ENCODE measurements around the gene HSD3B7.

The HSD3B7 gene

GRCh38 chr16:30958175-30959079 is 26.6 kb upstream of the HSD3B7 start:
- H3K4me3 ChIP-seq (ENCODE audit: low read depth, low read length): peak overlapping the region; percentile 85
- TF ChIP-seq CTCF (IDR thresholded peaks at IDR 0.05; ENCODE audit: low read depth, low read length): no peak

GRCh38 chr16:30961384-30961783 is 23.6 kb upstream of the HSD3B7 start:
- TF ChIP-seq CTCF (IDR thresholded peaks at IDR 0.05; ENCODE audit: low read depth, low read length): no peak
- H3K4me3 ChIP-seq (ENCODE audit: low read depth, low read length): no peak overlapping the region

GRCh38 chr16:30963925-30964511 is 21.0 kb upstream of the HSD3B7 start:
- H3K4me3 ChIP-seq (ENCODE audit: low read depth, low read length): no peak overlapping the region
- TF ChIP-seq CTCF (IDR thresholded peaks at IDR 0.05; ENCODE audit: low read depth, low read length): no peak

- no peak for TF ChIP-seq CTCF (IDR thresholded peaks at IDR 0.05; ENCODE audit: low read depth, low read length)
- H3K4me3 ChIP-seq (ENCODE audit: low read depth, low read length): no peak overlapping the region
Observed at GRCh38 chr16:30964574-30965226, 20.3 kb upstream of the HSD3B7 start.

- TF ChIP-seq CTCF (IDR thresholded peaks at IDR 0.05; ENCODE audit: low read depth, low read length): no peak
- no peak overlapping the region for H3K4me3 ChIP-seq (ENCODE audit: low read depth, low read length)
Observed at GRCh38 chr16:30965436-30965835, 19.6 kb upstream of the HSD3B7 start.

- H3K4me3 ChIP-seq (ENCODE audit: low read depth, low read length): no peak overlapping the region
- no peak for TF ChIP-seq CTCF (IDR thresholded peaks at IDR 0.05; ENCODE audit: low read depth, low read length)
Observed at GRCh38 chr16:30966033-30966619, 18.9 kb upstream of the HSD3B7 start.

Data from WI38 (cell line).